Neuron (in vitro differentiated cells): Measurements from ENCODE around the gene PDE10A.
"Not testable (repeated sequence)": the region's sequence is repeated elsewhere in the genome, so short reads cannot be mapped to it uniquely, and the experiment has no call there.

Experiments used
- H2AFZ ChIP-seq: one replicate; pipeline ENCODE4 v1.6.1; 2013; ENCODE audit warnings: low read depth, mild to moderate bottlenecking, inconsistent platforms, low read length, moderate library complexity
- H3K27me3 ChIP-seq: one replicate; pipeline ENCODE4 v1.6.1; 2013; ENCODE audit warnings: low read length; ENCODE audit not compliant: insufficient read depth
- H3K36me3 ChIP-seq: one replicate; pipeline ENCODE4 v1.6.1; 2013; ENCODE audit warnings: low read length; ENCODE audit not compliant: insufficient read depth
- H3K4me1 ChIP-seq: one replicate; pipeline ENCODE4 v1.6.1; 2013; ENCODE audit warnings: low read length; ENCODE audit not compliant: insufficient read depth
- H3K4me3 ChIP-seq: 2 replicates; pipeline ENCODE4 v1.5.1; 2013; ENCODE audit warnings: mild to moderate bottlenecking, low read length, moderate library complexity
- H3K9me3 ChIP-seq: one replicate; pipeline ENCODE4 v1.6.1; 2013; ENCODE audit warnings: low read length

The PDE10A gene

DNA sequence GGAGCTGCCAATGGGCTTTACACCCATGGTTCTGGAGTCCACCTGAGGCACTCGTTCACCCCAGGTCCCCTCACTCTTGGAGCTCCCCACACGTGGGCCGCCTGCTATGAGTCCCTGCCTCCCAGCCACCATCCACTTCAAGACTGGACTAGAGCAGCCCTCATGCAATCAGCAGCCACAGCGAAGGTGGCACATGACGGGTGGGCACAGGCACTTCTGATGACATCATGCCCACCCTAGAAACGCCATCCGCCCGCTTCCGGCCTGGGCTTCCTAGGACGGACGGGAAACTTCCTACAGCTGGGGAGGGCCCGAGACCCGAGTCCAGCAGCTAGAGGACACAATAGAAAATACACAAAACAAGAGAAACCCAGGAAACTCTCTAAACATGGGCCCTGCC is 85.5 kb downstream of the PDE10A start:
- peaks cover 9% of the 10 kb centered on the region for H3K4me1 ChIP-seq
- H2AFZ ChIP-seq, result no peak overlapping the region
- H3K4me3 ChIP-seq, result no peak overlapping the region
- peaks cover 4% of the 10 kb centered on the region for H3K9me3 ChIP-seq
- no peaks in the 10 kb centered on the region for H3K36me3 ChIP-seq
- H3K27me3 ChIP-seq, result no peaks in the 10 kb centered on the region

DNA sequence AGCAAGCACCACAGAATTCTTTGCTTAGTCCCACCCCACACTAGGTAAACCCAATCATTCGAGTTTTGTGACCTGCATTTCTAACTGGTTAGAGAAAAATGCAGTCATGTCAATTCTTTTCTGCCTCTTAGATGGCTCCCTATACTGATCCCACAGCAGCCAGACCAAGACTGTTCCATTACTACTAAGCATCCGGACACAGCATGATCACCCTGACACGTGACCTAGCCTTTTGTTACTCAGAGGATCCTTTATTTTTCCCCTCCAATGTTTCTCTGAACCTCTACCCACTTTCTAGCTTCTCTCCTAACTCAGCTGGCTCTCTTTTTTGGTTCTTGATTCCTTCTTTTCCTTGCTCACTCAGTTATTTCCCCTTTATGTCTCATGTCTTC is 87.9 kb downstream of the PDE10A start:
- H3K27me3 ChIP-seq, result no peaks in the 10 kb centered on the region
- H3K36me3 ChIP-seq, result no peaks in the 10 kb centered on the region
- no peak overlapping the region for H3K4me3 ChIP-seq
- no peak overlapping the region for H2AFZ ChIP-seq
- H3K9me3 ChIP-seq, result peaks cover 4% of the 10 kb centered on the region
- H3K4me1 ChIP-seq, result peaks cover 16% of the 10 kb centered on the region

DNA sequence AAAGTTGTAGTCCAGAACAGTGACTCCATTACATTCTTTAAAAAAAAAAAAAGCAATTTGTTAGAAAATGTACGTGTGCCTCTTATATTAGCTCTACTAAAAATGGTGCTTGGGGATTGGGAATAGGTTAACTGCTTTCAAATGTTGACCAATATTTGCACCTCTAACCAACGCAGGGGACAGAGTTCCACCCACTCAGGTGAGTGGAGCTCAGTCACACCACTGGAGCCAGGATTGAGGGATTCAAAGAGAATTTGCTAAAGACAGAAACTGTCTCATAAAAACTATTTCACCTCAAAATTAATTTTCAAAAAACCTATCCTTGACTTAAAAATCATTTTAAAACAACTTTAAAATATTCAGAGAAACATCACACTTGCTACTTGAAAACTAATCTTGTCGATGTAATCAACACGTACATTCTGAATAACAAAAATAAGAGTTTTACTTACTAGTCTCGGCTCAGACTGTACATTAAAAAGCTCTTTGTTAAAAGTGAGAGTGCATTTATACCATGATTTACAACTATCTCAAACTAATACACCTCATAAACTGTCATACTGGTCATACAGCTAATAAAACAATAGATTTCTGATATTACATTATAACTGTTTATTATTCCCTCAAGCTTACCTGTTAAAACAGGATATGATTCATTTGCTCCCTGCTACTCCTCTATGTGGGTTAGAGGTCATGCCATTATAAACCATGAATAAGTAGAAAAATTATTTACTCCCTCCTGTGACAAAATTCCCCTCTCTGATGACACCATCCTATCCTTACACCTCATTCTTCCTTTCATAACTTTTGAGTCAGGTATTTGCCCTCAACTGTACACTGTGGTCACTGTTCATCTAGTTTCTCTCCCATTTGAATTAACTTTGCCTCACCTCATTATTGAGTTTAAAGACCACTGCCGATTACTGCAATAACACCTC is 88.6 kb downstream of the PDE10A start:
- Histone ChIP-seq H3K9me3 (peaks cover 4% of the 10 kb centered on the region), H2AFZ (no peak overlapping the region), H3K4me3 (no peak overlapping the region), H3K4me1 (peaks cover 16% of the 10 kb centered on the region), H3K27me3 (no peaks in the 10 kb centered on the region), H3K36me3 (no peaks in the 10 kb centered on the region)

DNA sequence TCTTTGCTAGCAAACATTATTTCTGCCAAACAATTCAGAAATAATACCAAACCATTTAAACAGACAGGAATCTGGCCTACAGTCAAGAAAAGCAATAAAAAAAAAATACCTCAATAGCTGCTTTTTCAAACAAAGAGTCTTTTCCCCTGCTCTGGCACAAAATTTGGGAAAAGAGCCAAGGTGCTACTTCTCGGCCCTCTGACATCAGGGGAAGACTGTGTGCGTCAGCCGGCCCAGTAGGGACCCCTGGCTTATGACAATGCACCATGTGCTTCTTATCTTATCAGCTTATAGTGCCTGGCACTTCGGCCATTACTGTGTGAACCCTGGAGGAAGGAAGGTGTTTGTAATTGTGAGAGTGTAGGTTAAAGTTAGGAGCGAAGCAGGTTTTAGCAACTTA is 89.4 kb downstream of the PDE10A start:
- peaks cover 4% of the 10 kb centered on the region for H3K9me3 ChIP-seq
- H3K27me3 ChIP-seq, result no peaks in the 10 kb centered on the region
- no peak overlapping the region for H3K4me3 ChIP-seq
- peaks cover 16% of the 10 kb centered on the region for H3K4me1 ChIP-seq
- no peaks in the 10 kb centered on the region for H3K36me3 ChIP-seq
- H2AFZ ChIP-seq, result no peak overlapping the region

DNA sequence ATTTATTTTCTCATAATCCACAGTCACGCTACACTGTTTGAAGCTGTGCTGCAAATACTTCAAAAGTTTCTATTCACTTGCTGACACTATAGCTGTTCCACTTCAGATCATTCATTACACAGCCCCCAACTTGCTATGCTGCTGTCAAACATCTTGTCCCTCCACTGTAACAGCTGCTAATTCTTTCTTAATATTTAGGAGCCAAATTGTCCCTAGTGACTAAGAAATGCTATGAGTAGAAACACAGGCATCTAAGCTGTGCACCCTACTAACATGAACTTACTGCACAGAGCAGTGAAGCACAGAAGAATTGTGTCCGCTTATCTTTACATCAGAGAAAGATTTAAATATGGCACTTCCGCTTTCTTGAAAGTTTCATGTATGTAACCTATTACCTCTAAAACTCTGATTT is 91.3 kb downstream of the PDE10A start:
- H3K4me1 ChIP-seq, result peaks cover 16% of the 10 kb centered on the region
- H3K4me3 ChIP-seq, result no peak overlapping the region

DNA sequence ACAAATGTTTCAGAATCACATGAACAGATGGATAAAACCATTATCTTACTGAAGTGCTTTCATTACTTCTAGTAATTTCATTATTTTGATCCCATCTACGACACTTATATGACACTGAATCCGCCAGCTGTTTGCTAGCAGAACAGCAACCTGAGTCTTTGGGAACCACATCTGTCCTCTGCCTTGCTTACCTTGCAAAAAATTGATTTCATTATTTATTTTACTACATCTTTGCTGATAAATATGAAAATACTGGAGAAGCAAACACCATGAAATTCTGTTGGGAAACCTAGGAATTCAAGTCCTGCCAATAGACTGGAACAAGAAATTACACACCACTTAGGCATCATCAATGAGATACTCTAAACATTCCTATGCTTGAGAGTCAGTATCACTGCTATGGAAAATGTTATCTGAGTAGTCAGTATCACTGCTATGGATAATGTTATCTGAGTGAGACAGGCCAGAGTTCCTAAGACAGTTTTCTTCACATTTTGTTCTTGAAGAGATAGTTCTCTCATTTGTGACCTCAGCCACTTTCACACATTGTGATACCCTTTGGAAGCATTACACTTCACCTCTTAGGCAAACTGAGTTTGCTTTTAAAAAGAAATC is 91.9 kb downstream of the PDE10A start:
- Histone ChIP-seq H3K27me3 (no peaks in the 10 kb centered on the region), H3K4me3 (no peak overlapping the region), H3K9me3 (no peaks in the 10 kb centered on the region), H3K4me1 (peaks cover 16% of the 10 kb centered on the region), H2AFZ (no peak overlapping the region), H3K36me3 (no peaks in the 10 kb centered on the region)

More for the DNA sequence above, 91.3 kb downstream of the PDE10A start:
- Histone ChIP-seq H3K27me3 (no peaks in the 10 kb centered on the region), H3K9me3 (no peaks in the 10 kb centered on the region), H3K36me3 (no peaks in the 10 kb centered on the region), H2AFZ (no peak overlapping the region)

DNA sequence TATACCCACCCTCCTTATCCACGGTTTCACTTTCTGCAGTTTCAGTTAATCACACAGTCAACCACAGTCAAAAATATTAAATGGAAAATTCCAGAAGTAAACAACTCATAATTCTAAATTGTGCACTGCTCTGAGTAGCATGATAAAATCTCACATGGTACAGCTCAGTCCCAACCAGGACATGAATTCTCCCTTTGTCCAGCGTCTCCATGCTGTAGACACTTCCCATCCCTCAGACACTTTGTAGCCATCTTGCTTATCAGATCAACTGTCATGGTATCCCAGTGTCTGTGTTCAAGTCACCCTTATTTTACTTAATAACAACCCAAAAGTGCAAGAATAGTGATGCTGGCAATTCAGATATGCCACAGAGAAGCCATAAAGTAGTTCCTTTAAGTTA is 94.7 kb downstream of the PDE10A start:
- H2AFZ ChIP-seq, result no peak overlapping the region
- H3K36me3 ChIP-seq, result no peaks in the 10 kb centered on the region
- no peaks in the 10 kb centered on the region for H3K9me3 ChIP-seq
- no peaks in the 10 kb centered on the region for H3K27me3 ChIP-seq
- no peak overlapping the region for H3K4me3 ChIP-seq
- peaks cover 7% of the 10 kb centered on the region for H3K4me1 ChIP-seq

DNA sequence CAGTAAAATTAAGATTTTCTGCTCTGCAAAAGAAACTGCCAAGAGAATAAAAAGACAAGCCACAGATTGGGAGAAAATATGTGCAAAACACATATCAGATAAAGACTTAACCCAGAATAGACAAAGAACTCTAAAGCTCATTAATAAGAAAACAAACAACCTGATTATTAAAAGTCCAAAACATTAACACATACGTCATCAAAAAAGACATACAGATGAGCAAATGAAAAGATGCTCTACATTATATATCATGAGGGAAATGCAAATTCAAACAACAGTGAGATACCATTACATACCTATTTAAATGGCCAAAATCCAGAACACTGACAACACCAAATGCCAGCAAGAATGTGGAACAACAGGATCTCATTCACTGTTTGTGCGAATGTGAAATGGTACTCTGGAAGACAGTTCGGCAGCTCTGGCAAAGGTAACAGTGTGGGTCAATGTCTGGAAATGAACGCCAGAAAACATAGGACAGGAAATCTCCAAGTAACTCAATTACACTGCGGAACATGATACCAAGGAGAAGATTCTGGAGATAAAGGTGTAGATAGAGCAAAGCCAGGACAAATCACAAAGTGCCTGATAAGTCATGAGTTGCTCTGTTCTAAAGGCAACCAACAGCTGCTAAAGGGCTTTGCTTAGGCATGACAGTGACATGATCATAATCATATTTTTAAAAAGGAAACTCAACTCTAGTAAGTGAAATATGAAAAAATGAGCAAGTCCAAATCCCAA is 96.8 kb downstream of the PDE10A start:
- no peaks in the 10 kb centered on the region for H3K36me3 ChIP-seq
- no peaks in the 10 kb centered on the region for H3K27me3 ChIP-seq
- peaks cover 1% of the 10 kb centered on the region for H3K4me1 ChIP-seq
- H3K4me3 ChIP-seq, result no peak overlapping the region
- H2AFZ ChIP-seq, result no peak overlapping the region
- H3K9me3 ChIP-seq, result peaks cover under 1% of the 10 kb centered on the region

DNA sequence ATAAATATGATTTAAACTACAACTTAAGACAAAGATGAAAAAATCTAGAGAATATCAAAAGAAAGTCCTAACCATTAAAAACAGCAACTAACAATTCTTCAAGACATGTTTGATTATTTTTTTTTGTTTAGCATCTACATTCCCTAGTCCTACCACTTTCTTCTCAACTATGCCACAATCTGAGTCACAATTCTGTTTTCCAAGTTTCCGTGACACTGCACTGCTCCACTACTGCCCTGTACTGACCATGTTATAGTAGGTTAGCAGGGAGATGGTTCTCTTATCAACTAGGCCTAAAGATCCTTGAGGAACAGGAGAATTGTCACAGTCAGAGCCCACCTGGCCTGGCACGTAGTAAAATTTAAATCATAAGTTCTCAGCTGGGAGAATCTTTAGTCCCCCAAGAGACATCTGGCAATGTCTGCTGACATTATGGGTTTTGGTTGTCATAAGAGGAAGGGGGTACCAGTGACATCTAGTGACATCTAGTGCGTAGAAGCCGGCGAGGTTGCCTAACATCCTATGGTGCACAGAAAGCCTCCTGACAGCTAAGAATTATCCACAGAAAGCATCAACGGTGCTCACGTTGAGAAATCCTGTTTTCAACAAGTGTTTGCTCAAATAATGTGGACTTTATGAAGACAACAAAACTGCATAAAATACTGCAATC is 100.5 kb downstream of the PDE10A start:
- Histone ChIP-seq H3K9me3 (peaks cover 7% of the 10 kb centered on the region), H2AFZ (no peak overlapping the region), H3K4me3 (no peak overlapping the region), H3K27me3 (no peaks in the 10 kb centered on the region), H3K36me3 (no peaks in the 10 kb centered on the region), H3K4me1 (no peaks in the 10 kb centered on the region)

DNA sequence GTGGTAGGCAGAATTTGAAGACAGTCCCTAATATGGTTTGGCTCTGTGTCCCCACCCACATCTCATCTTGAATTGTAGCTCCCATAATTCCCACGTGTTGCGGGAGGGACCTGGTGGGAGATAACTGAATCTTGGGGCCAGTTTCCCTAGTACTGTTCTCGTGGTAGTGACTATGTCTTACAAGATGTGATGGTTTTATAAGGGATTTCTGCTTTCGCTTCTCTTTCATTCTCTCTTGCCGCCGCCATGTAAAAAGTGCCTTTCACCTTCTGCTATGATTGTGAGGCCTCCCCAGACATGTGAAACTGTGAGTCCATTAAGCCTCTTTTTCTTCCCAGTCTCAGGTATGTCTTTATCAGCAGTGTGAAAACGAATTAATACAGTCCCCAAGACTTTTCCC is 103.4 kb downstream of the PDE10A start:
- no peak overlapping the region for H2AFZ ChIP-seq
- H3K4me3 ChIP-seq, result no peak overlapping the region
- peaks cover 7% of the 10 kb centered on the region for H3K9me3 ChIP-seq
- H3K27me3 ChIP-seq, result no peaks in the 10 kb centered on the region
- no peaks in the 10 kb centered on the region for H3K36me3 ChIP-seq
- no peaks in the 10 kb centered on the region for H3K4me1 ChIP-seq

DNA sequence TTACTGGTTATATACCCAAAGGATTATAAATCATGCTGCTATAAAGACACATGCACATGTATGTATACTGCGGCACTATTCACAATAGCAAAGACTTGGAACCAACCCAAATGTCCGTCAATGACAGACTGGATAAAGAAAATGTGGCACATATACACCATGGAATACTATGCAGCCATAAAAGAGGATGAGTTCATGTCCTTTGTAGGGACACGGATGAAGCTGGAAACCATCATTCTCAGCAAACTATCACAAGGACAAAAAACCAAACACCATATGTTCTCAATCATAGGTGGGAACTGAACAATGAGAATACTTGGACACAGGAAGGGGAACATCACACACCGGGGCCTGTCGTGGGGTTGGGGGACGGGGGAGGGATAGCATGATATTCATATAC is 104.9 kb downstream of the PDE10A start:
- not testable (repeated sequence) for H3K9me3 ChIP-seq, H2AFZ ChIP-seq, H3K4me1 ChIP-seq, H3K36me3 ChIP-seq, H3K27me3 ChIP-seq, H3K4me3 ChIP-seq

DNA sequence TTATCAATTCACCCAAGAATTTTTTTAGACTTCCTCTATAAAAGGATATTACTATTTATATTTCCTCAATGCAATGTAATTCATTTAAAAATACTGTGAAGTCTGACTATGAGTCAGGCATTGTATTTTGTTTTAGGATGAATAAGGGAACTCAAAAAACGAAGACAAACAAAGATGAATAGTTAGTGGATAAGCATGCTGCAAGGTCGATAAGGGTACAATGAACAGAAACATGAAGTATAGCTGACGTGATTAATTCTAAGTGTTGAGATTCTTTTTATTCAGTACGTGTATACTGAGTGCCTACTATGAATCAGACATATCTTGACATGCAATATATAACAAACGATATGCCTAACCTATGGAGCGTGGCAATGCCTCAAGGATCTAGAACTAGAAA is 105.4 kb downstream of the PDE10A start:
- no peaks in the 10 kb centered on the region for H3K4me1 ChIP-seq
- no peak overlapping the region for H3K4me3 ChIP-seq
- H3K9me3 ChIP-seq, result peaks cover 7% of the 10 kb centered on the region
- H3K27me3 ChIP-seq, result no peaks in the 10 kb centered on the region
- no peak overlapping the region for H2AFZ ChIP-seq
- no peaks in the 10 kb centered on the region for H3K36me3 ChIP-seq
